HEK293T (cell line): ENCODE measurements around the gene PRSS1.

ENCODE experiments used
- BHLHE40 ChIP-seq: fragments of 450-650 bp; IDR thresholded peaks from 2 replicates; pipeline ENCODE4 v1.6.1; 2016; ENCODE audit warnings: mild to moderate bottlenecking, moderate library complexity, borderline replicate concordance
- CTBP1 ChIP-seq: fragments of 450-650 bp; IDR thresholded peaks from 2 replicates; pipeline ENCODE4 v1.6.1; 2016; ENCODE audit warnings: borderline replicate concordance
- FOXA1 ChIP-seq: fragments of 450-650 bp; IDR thresholded peaks from 2 replicates; pipeline ENCODE4 v1.6.1; 2016; ENCODE audit warnings: mild to moderate bottlenecking
- FOXK2 ChIP-seq: fragments of 450-650 bp; IDR thresholded peaks from 2 replicates; pipeline ENCODE4 v1.6.1; 2016; ENCODE audit warnings: mild to moderate bottlenecking
- LEF1 ChIP-seq: fragments of 450-650 bp; IDR thresholded peaks from 2 replicates; pipeline ENCODE4 v1.6.1; 2017; ENCODE audit warnings: mild to moderate bottlenecking, borderline replicate concordance
- NFRKB ChIP-seq: fragments of 450-650 bp; IDR thresholded peaks from 2 replicates; pipeline ENCODE4 v1.6.1; 2016; ENCODE audit warnings: mild to moderate bottlenecking, moderate library complexity
- SP1 ChIP-seq: fragments of 450-650 bp; IDR thresholded peaks from 2 replicates; pipeline ENCODE4 v1.6.1; 2017
- SUZ12 ChIP-seq: fragments of 450-650 bp; IDR thresholded peaks from 2 replicates; pipeline ENCODE4 v1.6.1; 2016; ENCODE audit warnings: mild to moderate bottlenecking
- TARDBP ChIP-seq: fragments of 450-650 bp; IDR thresholded peaks from 2 replicates; pipeline ENCODE4 v1.6.1; 2016
- TF ChIP-seq, protein P1 (sequence below): fragments of 450-650 bp; IDR thresholded peaks from 2 replicates; pipeline ENCODE4 v1.6.1; 2016

DNA sequence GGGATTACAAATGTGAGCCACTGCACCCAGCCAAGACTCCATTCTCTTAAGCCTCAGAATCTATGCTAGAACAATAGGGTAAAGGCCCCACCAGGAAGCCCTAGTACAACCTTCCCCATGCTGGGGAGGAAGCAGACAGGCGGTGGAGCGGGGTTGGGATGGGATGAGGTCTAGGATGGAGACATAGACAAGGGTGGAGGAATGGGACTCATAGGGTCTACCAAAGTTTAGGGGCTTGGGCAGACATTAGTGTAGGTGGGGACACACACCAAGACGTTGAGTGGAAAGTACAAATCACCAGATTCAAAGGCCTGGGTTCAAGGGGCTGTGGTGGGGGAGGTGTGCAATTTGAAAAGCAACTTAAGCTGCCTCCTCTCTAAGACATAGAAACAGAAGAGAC, 40.8 kb downstream of the PRSS1 start:
- TF ChIP-seq SP1 = no peak
- TF ChIP-seq TARDBP = no peak
- TF ChIP-seq CTBP1 = no peak
- TF ChIP-seq, protein P1, sequence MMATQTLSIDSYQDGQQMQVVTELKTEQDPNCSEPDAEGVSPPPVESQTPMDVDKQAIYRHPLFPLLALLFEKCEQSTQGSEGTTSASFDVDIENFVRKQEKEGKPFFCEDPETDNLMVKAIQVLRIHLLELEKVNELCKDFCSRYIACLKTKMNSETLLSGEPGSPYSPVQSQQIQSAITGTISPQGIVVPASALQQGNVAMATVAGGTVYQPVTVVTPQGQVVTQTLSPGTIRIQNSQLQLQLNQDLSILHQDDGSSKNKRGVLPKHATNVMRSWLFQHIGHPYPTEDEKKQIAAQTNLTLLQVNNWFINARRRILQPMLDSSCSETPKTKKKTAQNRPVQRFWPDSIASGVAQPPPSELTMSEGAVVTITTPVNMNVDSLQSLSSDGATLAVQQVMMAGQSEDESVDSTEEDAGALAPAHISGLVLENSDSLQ = no peak
- TF ChIP-seq BHLHE40 = no peak
- TF ChIP-seq SUZ12 = no peak
- TF ChIP-seq FOXA1 = no peak
- TF ChIP-seq FOXK2 = no peak
- no peak for TF ChIP-seq LEF1
- no peak for TF ChIP-seq NFRKB
